ENCODE results near the gene TMEM212. TPM values are rescaled to one million over a fixed set of nuclear protein-coding genes. Genes with fewer than 3 reads are reported as not detected.

The TMEM212 gene
- not detected for polyA plus RNA-seq (2013, experiment 1 of 2)
- polyA plus RNA-seq (2013, experiment 2 of 2) = not detected

DNA sequence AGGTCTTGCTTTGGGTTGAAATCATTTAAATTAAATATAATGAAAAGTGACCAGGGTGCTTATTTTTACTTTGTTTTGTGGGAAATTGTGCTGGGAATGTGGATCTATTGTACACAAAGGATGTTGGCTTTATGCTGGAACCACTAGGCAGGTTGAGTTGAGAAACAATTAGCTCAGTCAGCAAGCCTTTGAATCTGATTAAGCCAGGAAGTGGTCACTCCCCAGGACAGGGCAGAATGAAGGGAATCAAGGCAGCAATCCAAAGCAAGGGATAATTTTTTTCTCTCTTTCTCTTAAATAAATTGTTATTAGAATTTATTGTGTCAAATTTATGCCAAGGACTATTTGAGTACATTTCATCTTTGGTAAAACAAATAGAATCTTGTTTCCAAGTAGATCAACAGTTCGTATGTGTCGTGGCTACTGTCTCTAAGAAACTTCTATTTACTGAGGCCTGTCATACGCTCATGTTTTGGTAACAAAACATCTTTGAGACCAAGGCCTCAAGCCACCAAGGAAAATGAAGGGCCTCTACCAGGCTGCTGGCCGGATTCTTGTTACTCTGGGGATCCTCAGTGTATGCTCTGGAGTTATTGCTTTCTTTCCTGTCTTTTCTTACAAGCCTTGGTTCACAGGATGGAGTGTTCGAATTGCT is at the start of gene TMEM212:
Gene TMEM212, plus strand, starts transcription at position 486 of the 655 bp plus-strand sequence. Its CDS starts 35 bp downstream, at position 521.
- no peaks in the 10 kb centered on the region for H3K9me3 ChIP-seq (ENCODE audit: insufficient read depth, low read depth, low read length)
- no peak within 1 kb of the TSS for H3K9ac ChIP-seq (ENCODE audit: low read depth, low read length)
- H3K4me3 ChIP-seq (ENCODE audit: low read length) = no peak within 1 kb of the TSS
- H3K4me1 ChIP-seq (ENCODE audit: insufficient read depth, low read length) = peaks cover 27% of the 10 kb centered on the region
- H3K27me3 ChIP-seq (ENCODE audit: insufficient read depth, low read length) = no peaks in the 10 kb centered on the region
- H3K27ac ChIP-seq (ENCODE audit: low read depth, low read length) = no peak within 1 kb of the TSS
- WGBS = 92% methylated on average over 5 of the region's 5 CpGs
- H3K36me3 ChIP-seq (ENCODE audit: insufficient read depth, low read length) = no peaks in the 10 kb centered on the region

DNA sequence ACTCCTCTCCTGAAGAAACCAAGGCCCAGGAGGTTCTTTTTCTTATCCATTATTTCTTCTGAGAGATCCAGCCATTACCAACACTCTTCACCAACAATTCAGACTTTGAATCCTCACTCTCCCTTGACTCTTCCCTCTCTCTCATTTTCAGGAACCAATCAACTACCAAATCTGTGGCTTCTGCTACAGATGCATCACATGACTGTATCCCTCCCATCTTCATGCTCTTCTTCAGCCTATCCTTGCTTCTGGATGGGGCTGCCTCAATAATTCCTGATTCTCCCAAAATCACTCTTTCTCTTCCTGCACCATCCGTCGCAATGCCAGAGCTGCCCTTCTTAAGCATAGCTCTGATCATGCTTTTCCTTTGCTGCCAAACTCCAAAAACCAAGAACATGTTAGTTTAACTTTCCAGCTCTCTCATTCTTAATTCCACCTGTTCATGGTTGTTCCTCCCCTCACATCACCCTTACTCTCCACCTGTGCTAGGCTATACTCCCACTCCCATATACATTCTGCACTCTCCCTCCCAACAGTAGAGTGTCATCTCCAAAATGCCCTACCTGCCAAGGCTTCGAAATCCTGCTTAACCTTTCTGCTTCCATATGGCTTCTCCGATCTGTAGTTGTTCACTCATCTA is 46.4 kb upstream of the TMEM212 start:
- 92% methylated on average over 4 of the region's 4 CpGs for WGBS
- Histone ChIP-seq H3K27ac (ENCODE audit: low read depth, low read length) (no peak overlapping the region), H3K36me3 (ENCODE audit: insufficient read depth, low read length) (no peaks in the 10 kb centered on the region), H3K9me3 (ENCODE audit: insufficient read depth, low read depth, low read length) (no peaks in the 10 kb centered on the region), H3K4me3 (ENCODE audit: low read length) (no peak overlapping the region), H3K4me1 (ENCODE audit: insufficient read depth, low read length) (peaks cover 28% of the 10 kb centered on the region), H3K9ac (ENCODE audit: low read depth, low read length) (no peak overlapping the region), H3K27me3 (ENCODE audit: insufficient read depth, low read length) (no peaks in the 10 kb centered on the region)

DNA sequence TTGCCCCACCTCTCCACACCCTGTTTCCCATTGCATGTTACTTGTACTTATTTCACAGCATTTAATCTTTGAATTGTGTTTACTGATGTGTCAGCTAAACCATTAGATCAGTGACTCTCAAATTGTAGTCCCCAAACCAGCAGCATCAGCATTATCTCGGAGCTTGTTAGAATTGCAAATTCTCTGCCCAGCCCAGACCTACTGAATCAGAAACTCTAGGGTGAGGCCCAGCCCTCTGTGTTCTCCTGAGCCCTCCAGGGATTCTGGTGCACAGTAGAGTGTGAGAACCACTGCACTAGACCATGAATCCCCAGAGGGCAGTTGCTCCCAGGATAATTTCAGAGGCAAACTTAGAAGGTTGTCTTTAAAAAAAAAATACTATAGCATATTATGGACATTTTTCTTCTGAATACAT is 45.9 kb upstream of the TMEM212 start:
- H3K4me3 ChIP-seq (ENCODE audit: low read length) = no peak overlapping the region
- H3K9ac ChIP-seq (ENCODE audit: low read depth, low read length) = no peak overlapping the region
- H3K27ac ChIP-seq (ENCODE audit: low read depth, low read length) = no peak overlapping the region
- H3K27me3 ChIP-seq (ENCODE audit: insufficient read depth, low read length) = no peaks in the 10 kb centered on the region
- peaks cover 23% of the 10 kb centered on the region for H3K4me1 ChIP-seq (ENCODE audit: insufficient read depth, low read length)
- WGBS = 19% methylated on average over 1 of the region's 1 CpG
- H3K36me3 ChIP-seq (ENCODE audit: insufficient read depth, low read length) = no peaks in the 10 kb centered on the region
- no peaks in the 10 kb centered on the region for H3K9me3 ChIP-seq (ENCODE audit: insufficient read depth, low read depth, low read length)

DNA sequence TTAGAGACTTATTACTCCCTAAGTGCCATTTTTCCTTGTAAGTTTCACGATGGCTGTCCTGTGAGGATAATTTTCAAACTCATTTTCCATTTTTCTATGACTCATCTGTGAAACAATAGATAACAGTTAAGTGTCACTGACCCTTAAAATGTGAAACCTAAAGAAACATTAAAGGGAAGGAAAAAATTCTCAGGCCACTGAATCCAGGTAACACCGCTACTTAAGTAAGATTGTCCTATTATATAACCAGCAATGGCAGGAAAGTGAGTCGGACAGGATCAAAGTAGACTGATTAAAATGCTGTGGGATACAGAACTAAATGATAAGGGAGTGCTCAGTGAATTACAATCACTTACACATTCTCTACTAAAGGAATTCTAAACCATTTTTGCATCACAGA is 45.3 kb upstream of the TMEM212 start:
- Histone ChIP-seq H3K27me3 (ENCODE audit: insufficient read depth, low read length) (no peaks in the 10 kb centered on the region), H3K4me3 (ENCODE audit: low read length) (no peak overlapping the region), H3K36me3 (ENCODE audit: insufficient read depth, low read length) (no peaks in the 10 kb centered on the region), H3K27ac (ENCODE audit: low read depth, low read length) (no peak overlapping the region), H3K9ac (ENCODE audit: low read depth, low read length) (no peak overlapping the region), H3K4me1 (ENCODE audit: insufficient read depth, low read length) (peaks cover 17% of the 10 kb centered on the region), H3K9me3 (ENCODE audit: insufficient read depth, low read depth, low read length) (no peaks in the 10 kb centered on the region)
- WGBS = 80% methylated on average over 2 of the region's 3 CpGs

DNA sequence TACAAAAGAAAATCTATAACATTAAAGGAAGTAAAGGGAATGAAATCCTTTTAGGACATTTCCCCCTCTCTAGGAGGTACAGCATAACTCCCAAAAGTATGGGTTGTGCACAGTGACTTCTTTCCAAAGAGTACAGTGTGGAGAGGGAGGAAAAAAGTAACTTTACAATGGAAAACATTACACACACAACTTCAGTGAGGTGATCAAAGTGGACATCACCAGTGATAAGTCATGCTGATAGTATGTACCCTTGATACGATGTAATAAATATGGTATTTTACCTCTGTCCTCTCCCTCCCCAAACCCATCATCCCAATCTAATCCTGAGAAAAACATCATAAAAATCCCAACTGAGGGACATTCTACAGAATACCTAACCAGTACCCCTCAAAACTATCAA is 43.6 kb upstream of the TMEM212 start:
- WGBS = 100% methylated on average over 1 of the region's 1 CpG
- H3K27ac ChIP-seq (ENCODE audit: low read depth, low read length) = no peak overlapping the region
- H3K27me3 ChIP-seq (ENCODE audit: insufficient read depth, low read length) = no peaks in the 10 kb centered on the region
- H3K4me3 ChIP-seq (ENCODE audit: low read length) = no peak overlapping the region
- no peak overlapping the region for H3K9ac ChIP-seq (ENCODE audit: low read depth, low read length)
- no peaks in the 10 kb centered on the region for H3K9me3 ChIP-seq (ENCODE audit: insufficient read depth, low read depth, low read length)
- H3K4me1 ChIP-seq (ENCODE audit: insufficient read depth, low read length) = peaks cover 16% of the 10 kb centered on the region
- no peaks in the 10 kb centered on the region for H3K36me3 ChIP-seq (ENCODE audit: insufficient read depth, low read length)

DNA sequence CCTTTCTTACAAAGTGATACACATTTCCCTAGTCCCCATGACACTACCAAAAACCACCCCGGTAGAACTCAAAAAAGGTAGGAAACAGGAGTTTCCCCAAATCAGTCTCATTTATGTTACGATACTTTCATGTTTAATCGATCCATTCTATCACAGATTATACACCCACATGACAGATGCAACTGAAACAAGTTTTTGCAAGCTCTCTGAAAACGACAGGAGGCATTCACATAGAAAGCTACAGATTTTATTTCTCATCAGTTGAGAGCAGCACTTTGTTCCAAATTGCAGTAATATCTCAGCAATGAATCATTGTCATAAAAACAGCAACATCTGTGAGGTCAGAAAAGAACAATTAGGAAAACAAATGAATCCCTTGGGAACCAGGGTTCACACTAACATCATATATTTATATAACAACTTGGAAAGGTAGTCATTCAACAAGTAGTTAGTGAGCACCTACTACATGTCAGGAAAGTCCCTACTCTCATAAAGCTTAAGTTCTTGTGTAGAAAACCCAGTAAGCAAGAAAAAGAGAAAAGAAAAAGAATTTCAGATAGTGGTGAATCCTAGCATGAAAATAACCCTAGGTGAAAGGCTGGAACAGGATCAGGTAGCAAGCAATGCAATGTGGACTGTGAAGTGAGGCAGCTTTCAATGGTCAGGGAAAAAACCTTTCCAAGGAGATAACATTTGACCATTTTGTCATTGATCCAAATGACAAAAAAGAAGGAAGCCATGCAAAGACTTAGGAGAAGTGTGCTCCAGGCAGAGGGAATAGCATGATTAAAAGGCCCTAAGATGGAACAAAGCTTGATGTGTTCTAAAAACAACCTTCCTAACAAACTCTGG is 41.2 kb upstream of the TMEM212 start:
- Histone ChIP-seq H3K27me3 (ENCODE audit: insufficient read depth, low read length) (no peaks in the 10 kb centered on the region), H3K9me3 (ENCODE audit: insufficient read depth, low read depth, low read length) (no peaks in the 10 kb centered on the region), H3K36me3 (ENCODE audit: insufficient read depth, low read length) (no peaks in the 10 kb centered on the region), H3K4me3 (ENCODE audit: low read length) (no peak overlapping the region), H3K27ac (ENCODE audit: low read depth, low read length) (no peak overlapping the region), H3K4me1 (ENCODE audit: insufficient read depth, low read length) (peaks cover 15% of the 10 kb centered on the region), H3K9ac (ENCODE audit: low read depth, low read length) (no peak overlapping the region)
- 92% methylated on average over 4 of the region's 4 CpGs for WGBS

DNA sequence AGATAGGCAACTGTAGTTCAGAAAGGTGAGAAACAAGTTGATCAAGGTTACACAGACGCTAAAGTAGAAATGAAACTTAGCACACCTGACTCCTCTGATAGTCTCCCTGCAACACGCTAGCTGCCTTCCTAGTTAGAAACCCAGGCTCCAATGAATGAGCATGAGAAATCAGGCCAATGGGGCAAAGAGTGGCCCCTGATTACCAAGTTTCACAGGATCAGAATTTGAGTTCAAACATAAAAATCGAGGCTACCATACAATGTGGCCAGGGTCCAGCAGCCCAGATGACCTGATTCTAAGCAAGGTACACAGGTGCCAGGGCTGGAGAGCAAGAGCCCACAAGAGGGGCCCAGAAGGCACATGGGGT is 40.6 kb upstream of the TMEM212 start:
- 94% methylated on average over 3 of the region's 3 CpGs for WGBS
- no peaks in the 10 kb centered on the region for H3K27me3 ChIP-seq (ENCODE audit: insufficient read depth, low read length)
- no peak overlapping the region for H3K27ac ChIP-seq (ENCODE audit: low read depth, low read length)
- H3K4me3 ChIP-seq (ENCODE audit: low read length) = no peak overlapping the region
- H3K9me3 ChIP-seq (ENCODE audit: insufficient read depth, low read depth, low read length) = no peaks in the 10 kb centered on the region
- H3K4me1 ChIP-seq (ENCODE audit: insufficient read depth, low read length) = peaks cover 9% of the 10 kb centered on the region
- no peak overlapping the region for H3K9ac ChIP-seq (ENCODE audit: low read depth, low read length)
- H3K36me3 ChIP-seq (ENCODE audit: insufficient read depth, low read length) = no peaks in the 10 kb centered on the region

DNA sequence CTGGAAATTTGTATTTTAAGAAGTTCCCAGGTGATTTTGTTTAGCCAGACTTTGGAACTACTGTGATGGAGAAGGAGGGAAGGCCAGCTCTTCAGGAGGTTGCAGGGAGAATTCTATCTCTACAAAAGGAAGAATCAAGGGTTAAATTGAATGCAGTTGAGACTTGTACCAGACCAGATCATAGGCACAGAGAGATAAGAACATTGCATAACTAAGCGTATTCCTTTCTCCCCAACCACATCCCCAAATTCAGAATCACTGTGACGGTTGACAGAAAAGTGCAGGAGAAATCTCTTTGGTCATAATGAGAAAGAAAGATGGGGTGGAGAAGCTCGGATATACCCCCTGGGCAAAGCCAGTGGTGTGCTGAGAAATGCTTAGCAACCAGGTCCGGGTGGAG is 40.1 kb upstream of the TMEM212 start:
- Histone ChIP-seq H3K9ac (ENCODE audit: low read depth, low read length) (no peak overlapping the region), H3K27me3 (ENCODE audit: insufficient read depth, low read length) (no peaks in the 10 kb centered on the region), H3K36me3 (ENCODE audit: insufficient read depth, low read length) (no peaks in the 10 kb centered on the region), H3K4me3 (ENCODE audit: low read length) (no peak overlapping the region), H3K4me1 (ENCODE audit: insufficient read depth, low read length) (peaks cover 4% of the 10 kb centered on the region), H3K27ac (ENCODE audit: low read depth, low read length) (no peak overlapping the region), H3K9me3 (ENCODE audit: insufficient read depth, low read depth, low read length) (no peaks in the 10 kb centered on the region)
- 91% methylated on average over 4 of the region's 4 CpGs for WGBS

DNA sequence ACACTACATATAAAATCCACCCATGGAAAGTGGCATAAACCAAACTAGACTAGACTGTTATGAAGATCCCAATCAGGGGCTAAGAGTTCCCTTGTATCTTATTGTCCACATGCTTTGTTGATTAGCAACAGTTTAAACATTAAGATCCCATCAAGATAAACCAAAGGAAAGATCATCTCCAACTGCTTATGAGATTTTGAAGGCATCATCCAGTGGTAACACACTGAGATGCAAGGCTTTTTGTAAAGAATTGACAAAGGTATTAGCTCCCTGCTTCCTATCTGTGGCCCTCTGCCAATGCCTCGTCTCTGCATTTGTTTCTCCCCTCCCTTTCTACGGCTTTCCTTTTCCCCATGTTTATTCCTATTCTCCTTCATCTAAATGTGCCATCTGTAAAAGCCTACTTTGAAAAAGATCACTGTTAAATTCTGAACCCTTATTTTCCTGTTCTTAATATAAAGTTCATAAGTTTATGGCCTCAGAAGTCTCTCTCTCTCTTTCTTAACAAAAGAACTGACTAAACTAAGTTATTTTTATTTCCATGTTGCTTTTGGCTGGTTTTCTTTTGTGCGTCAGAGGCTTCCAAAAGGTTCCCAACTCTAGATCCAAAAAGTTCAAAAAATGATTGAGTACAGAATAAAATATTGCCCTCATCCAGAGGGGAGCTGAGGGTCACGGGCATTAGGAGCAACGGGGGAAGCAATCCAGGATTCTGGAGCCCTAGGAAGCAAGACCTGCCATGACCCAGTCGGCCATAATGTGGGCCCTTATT is 38.3 kb upstream of the TMEM212 start:
- Histone ChIP-seq H3K9me3 (ENCODE audit: insufficient read depth, low read depth, low read length) (no peaks in the 10 kb centered on the region), H3K4me1 (ENCODE audit: insufficient read depth, low read length) (no peaks in the 10 kb centered on the region), H3K9ac (ENCODE audit: low read depth, low read length) (no peak overlapping the region), H3K27ac (ENCODE audit: low read depth, low read length) (no peak overlapping the region), H3K4me3 (ENCODE audit: low read length) (no peak overlapping the region), H3K27me3 (ENCODE audit: insufficient read depth, low read length) (peaks cover 13% of the 10 kb centered on the region), H3K36me3 (ENCODE audit: insufficient read depth, low read length) (no peaks in the 10 kb centered on the region)
- WGBS = 89% methylated on average over 6 of the region's 6 CpGs

DNA sequence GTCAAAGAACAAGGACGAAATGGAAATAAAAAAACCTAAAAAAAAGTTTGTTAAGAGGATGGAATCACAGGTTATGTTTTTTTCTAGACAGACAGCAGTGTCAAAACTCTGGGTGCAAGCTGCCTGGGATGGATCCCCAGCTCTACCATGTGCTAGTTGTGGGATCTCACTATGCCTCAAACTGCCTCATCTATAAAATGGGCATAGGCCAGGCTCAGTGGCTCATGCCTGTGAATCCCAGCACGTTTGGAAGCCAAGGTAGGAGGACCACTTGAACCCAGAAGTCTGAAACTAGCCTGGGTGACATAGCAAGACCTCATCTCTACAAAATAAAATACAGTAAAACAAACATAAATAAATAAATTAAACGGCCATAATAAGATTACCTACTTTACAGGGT is 37.5 kb upstream of the TMEM212 start:
- Histone ChIP-seq H3K4me3 (ENCODE audit: low read length) (no peak overlapping the region), H3K36me3 (ENCODE audit: insufficient read depth, low read length) (no peaks in the 10 kb centered on the region), H3K27me3 (ENCODE audit: insufficient read depth, low read length) (peaks cover 22% of the 10 kb centered on the region), H3K4me1 (ENCODE audit: insufficient read depth, low read length) (0 out of 2 replicates have a peak, but pooled peaks cover 1% of the 10 kb centered on the region), H3K27ac (ENCODE audit: low read depth, low read length) (no peak overlapping the region), H3K9ac (ENCODE audit: low read depth, low read length) (no peak overlapping the region), H3K9me3 (ENCODE audit: insufficient read depth, low read depth, low read length) (no peaks in the 10 kb centered on the region)
- 92% methylated on average over 2 of the region's 3 CpGs for WGBS

All from HUES64 (cell line).